GM12892 (cell line): Measurements from ENCODE around the gene CEACAM3.

ENCODE experiments used
- POLR2A ChIP-seq: IDR thresholded peaks from 2 replicates; pipeline ENCODE4 v1.6.1; 2011; ENCODE audit warnings: low read depth, low read length, control low read depth
- TAF1 ChIP-seq: IDR thresholded peaks from 2 replicates; pipeline ENCODE4 v1.6.1; 2011; ENCODE audit warnings: low read depth, mild to moderate bottlenecking, control low read depth, low read length, borderline replicate concordance

DNA sequence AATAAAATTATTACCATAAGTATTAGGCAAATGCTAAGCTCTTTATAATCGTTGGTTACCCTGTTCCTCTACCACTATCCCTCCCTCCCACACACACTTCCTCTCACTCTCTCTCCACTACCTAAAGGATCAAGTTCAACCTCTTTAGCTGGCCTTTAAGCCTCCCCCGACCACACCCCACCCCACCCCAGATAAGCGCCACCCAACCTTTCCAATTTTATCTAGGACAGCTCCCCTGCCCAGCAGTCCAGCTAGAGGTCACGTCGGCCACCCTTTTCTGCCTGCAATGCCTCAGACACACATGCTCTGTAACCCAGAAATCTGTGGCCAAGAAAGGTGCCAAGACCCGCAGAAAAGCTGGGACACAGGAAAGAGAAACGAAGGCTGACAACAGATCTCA, 47.0 kb downstream of the CEACAM3 start:
- no peak for TF ChIP-seq POLR2A
- no peak for TF ChIP-seq TAF1
